Left hindlimb (tissue), 1 donor: ENCODE results near the gene SDK1.

Experiments used
- DNase-seq: peaks from one replicate; pipeline ENCODE4 v3.0.0-alpha.2; 2018

SDK1 gene

DNA sequence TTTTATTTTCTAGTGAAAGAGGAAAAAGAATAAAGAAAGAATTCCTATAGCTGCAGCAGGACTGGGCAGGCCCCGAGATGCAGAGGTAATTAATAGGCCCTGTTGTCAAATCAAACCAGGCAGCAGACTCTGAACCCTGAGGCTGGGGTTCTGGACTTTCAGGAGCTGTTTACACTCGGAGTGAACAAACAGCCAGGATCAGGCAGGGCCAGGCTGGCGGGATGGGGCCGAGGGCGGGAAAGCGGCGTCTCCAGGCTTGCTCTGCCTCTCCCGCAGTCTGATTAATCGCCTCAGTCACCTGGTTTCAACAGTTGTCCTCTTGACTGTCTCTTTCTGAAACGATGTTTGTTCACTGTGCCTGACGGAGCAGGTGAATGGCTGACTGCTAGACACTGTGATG is 705.6 kb downstream of the SDK1 start:
- no peak for DNase-seq

GRCh38 chr7:4009211-4010060 is 708.4 kb downstream of the SDK1 start:
- DNase-seq = no peak

DNA sequence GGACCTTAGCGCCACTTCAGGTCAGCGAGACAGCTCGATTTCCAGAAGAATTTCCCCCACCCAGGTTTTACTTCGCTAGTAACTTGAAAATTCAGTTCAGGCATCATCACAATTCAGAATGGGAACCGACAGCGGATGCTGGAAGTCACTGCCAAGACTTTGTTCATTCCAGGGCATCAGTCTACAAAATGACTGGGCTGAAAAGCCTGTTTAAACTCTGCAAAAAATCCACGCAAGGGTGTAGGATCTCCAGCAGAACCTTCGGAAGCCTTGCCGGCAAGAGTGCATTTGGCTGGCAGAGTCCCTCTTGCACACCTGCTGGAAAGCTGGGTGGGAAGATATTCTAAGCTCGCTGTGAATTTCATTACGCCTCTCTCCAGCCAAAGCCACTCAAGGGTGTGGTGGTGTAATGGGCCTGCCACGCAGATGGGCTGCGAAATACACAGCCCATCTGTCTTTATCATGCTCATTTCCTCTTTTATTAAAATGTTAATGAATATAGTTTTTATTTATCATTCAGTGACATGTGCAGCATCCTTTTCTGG is 709.1 kb downstream of the SDK1 start:
- no peak for DNase-seq

GRCh38 chr7:4010923-4011656 is 710.0 kb downstream of the SDK1 start:
- DNase-seq = no peak

- no peak for DNase-seq
These were observed 712.7 kb downstream of the SDK1 start for GRCh38 chr7:4013793-4014192.

- no peak for DNase-seq
These were observed 713.4 kb downstream of the SDK1 start for GRCh38 chr7:4014346-4015050.

GRCh38 chr7:4015371-4015770 is 714.3 kb downstream of the SDK1 start:
- DNase-seq = no peak

GRCh38 chr7:4015996-4016395 is 714.9 kb downstream of the SDK1 start:
- no peak for DNase-seq

- no peak for DNase-seq
These were observed 716.0 kb downstream of the SDK1 start for GRCh38 chr7:4017081-4017480.

DNA sequence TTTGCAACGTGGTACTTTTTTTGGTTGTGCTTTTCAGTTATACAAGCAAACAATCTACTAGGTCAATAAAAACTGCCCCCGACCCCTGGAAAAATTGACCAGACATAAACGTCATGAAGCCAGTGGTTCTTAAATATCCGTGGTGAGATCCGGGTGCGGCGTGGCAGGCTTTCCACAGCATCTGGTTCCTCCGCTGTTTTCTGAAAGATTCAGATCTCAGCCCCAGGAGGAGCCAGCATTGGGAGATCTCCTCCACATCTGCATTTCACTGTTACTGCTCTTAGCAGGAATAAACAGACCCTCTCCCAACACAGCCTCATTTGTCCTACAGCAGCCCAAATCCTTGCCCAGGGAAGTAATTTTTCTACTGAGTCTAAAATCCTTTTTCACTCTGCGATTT is 716.7 kb downstream of the SDK1 start:
- DNase-seq = no peak

DNA sequence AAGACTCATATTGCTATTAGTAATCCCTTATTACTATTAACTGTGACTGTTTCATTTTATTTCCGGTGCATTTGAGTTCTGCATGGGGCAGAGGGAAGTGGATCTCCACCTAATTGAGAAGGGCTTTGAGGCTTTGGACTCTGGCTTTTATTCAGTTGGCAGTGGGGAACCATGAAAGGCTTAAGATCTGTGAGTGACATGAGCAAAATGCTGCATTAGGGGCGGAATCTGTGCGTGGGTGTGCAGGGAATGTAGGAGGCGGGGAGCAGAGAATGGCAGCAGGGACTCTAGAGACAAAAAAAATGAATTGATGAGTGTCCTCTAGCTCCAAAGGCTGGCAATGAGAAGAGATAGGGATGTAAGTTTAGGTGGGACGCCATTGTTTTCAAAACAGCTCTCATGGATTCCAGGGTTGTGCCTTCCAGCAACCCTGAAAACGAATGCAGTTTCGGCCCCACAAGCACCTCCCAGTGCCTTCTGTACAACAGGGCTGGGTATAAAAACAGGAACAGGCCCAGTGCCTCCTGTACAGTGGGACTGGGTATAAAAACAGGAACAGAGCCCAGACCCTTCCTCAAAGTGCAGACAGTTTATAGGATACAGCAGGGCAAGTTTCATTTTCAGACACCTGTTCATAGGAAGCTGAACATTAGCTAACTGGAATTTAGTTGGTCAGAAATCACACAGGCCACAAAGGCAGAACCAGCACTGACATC is 717.7 kb downstream of the SDK1 start:
- DNase-seq = no peak

DNA sequence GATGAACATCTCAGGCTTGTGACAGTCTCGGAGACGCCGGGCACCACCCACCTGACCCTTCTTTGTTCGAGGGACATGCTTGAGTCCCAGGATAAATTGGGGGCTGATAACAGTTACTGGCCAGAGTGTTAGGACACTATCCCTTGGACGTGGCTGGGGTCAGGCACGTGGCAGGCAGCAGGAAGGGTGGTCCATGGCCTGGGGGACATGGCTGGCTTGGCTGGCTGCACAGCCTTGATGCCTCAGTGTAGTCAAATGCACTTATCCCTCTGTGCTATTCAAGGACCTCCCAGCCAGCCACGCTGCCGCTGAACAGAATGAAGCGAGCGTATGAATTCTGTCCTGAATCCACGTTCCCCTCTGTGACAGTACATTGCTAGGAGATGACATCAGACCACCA is 719.0 kb downstream of the SDK1 start:
- DNase-seq = no peak

DNA sequence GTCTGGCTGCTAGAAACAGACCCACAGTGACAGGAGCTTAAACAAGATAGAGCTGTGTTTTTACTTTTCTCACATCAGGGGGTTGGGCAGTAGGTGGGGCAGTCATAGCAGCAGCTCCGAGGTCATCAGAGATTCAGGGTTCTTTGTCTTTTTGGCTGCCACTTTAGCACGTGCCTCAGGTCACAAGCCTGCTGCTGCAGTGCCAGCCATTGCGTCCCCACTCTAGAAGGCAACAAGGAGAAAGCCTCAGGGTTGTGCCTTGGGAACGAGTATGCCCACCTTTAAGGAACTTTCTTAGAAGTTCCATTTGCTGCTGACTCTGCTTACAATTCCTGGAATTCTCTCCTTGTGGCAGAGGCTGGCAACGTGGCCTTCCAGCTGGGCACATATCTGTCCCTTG is 720.4 kb downstream of the SDK1 start:
- no peak for DNase-seq

GRCh38 chr7:4022265-4022664 is 721.2 kb downstream of the SDK1 start:
- no peak for DNase-seq

GRCh38 chr7:4023502-4023901 is 722.5 kb downstream of the SDK1 start:
- no peak for DNase-seq

DNA sequence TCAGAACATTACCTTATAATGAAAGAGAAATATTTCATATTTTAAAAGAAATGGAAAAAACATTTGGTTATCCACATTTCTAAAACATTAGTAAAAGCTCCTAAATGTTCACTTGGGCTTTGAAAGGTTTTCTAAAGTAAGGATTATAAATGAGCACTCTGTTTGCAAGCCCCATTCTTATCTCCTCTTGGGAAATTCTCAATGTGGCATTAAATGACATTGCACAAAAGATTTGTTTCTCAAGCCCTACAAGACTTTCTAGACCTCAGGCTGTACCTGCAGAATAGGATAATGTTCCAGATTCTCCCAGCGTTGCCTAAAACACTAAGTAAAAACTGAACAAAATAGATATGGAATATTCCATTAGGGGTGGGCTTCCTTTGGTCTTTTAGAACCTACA is 723.1 kb downstream of the SDK1 start:
- no peak for DNase-seq

- no peak for DNase-seq
These were observed 723.8 kb downstream of the SDK1 start for GRCh38 chr7:4024806-4025205.

DNA sequence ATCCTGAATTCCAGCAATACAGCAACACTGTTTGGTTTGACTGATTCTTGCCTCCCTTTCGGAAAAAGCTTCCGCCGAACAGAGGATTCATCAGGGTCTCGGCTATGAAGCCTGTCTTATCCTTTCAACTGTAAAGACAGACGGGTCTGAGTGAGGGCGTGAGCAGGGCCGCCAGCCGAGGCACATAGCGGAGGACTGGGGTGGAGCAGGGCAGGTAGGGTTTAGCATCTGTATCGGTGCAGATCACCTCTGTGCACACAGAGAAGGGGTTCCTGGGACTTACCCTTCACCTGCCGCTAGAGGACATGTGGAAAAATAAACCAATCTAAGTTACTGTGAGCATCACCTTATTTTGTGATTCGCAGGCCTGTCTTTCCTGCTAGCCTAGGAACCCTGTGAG is 724.2 kb downstream of the SDK1 start:
- no peak for DNase-seq

DNA sequence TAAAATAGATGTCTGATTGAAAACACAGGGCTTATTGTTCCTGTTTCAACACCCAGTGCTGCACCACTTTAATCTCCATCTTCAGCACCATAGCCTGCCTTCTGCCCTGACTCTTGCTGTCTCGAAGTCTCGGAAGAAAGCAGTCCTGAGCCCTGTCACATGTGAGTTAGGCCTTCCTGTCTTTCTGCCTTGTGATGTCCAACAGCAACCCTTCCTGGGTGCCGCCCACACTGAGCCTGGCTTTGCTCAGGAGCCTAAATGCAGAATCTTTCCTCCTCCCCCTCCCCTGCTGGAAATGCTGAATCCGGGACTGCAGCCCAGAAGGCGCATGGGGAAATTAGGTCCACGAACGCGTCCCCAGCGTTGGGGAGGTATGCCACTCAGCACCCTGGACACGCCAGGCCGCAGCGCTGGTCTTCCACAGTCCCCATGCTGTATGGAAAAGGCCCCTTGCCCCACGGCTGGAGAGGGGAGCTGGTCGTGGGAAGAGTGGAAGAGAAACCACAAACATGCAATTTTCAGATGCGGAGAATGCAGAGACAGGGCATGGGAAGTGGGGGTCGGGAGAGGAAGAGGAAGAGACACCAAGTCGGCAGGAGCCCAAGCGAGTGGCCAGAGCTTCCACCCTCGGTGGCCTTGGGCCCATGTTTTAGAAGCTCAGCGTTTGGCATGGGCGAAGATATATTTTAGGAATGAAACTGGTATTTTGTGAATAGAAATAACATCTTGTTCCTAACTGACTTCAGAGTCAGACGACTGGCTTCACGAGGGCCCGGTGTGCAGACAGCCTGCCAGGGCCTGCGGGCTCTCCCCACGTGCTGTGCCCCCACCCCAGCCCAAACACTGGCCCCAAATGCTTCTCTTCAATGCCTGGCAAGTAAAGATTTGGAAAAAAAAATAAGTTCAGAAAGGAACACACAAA is 724.9 kb downstream of the SDK1 start:
- no peak for DNase-seq

DNA sequence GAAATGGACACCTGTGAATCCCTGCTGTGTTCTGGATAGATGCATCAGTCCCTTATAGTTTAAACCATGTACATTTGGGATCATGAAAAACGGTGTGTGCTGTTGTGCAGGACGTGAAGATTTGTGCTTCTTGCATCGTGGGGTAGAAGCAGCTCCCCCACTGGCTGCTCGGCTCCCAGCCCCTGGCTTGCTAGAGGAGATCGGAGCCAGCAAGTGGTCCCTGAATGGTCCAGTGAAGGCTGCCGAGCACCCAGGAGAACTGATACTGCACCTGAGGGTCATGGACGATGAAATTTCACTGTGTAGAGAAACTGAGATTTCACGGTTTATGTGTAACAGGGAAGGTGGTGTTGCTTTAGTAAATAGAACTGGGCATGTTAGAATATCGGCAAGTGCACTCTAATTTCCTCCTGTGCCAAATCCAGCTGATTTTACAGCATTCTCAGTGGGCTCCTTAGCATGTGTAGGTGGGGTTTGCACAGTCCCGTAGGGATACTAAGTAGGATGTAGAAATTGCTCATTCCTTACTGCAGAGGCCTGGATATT is 726.0 kb downstream of the SDK1 start:
- DNase-seq = no peak

DNA sequence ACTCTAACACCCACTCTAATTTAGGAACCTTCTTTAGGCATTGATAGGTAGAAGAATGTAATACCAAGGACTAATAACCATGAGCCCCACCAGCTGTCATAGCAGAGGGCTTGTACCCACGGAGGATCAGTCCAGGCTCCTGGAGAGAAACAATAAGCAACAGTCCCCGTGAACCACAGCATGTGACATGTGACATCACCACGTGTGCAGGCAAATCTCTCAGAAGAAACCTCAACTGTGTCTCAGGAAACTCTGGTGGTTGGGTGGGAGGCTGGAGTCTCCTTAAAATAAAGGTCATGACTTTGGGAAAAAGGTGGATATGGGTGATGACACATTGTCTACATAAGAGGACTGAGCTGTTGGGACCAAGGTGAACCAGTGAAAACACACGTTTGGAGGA is 727.2 kb downstream of the SDK1 start:
- DNase-seq = no peak
